ENCODE data around the gene CDCA4.

DNA sequence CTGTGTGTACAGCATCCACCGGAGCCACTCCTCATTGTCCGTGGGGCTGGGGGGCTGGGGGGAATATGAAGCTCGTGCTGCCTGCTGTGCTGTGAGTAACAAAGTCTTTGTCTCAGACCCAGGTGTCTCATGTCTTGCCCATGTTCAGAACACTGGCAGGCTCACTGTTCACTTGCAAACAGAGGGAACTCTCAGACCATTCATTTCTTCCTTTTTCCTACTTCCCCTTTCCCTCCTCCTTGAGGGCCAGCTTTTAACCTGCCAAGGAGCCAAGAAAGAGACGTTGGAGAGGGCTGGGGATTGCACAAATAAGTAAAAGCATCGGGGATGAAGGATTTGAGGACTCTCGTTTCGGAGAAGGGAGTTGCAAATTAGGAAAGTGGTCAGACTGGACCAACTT lies 22.8 kb upstream of the CDCA4 start:
- TF ChIP-seq RAD21 (conservative IDR thresholded peaks at IDR 0.05) (no peak), TAF1 (IDR thresholded peaks at IDR 0.05; ENCODE audit: low read depth) (no peak), POLR2AphosphoS5 (IDR thresholded peaks at IDR 0.05) (no peak), EZH2 (IDR thresholded peaks at IDR 0.05; ENCODE audit: borderline replicate concordance, insufficient read depth, low read length, poor library complexity, severe bottlenecking) (no peak), EP300 (conservative IDR thresholded peaks at IDR 0.05; ENCODE audit: poor library complexity, severe bottlenecking) (no peak)
- TF ChIP-seq, protein P1, sequence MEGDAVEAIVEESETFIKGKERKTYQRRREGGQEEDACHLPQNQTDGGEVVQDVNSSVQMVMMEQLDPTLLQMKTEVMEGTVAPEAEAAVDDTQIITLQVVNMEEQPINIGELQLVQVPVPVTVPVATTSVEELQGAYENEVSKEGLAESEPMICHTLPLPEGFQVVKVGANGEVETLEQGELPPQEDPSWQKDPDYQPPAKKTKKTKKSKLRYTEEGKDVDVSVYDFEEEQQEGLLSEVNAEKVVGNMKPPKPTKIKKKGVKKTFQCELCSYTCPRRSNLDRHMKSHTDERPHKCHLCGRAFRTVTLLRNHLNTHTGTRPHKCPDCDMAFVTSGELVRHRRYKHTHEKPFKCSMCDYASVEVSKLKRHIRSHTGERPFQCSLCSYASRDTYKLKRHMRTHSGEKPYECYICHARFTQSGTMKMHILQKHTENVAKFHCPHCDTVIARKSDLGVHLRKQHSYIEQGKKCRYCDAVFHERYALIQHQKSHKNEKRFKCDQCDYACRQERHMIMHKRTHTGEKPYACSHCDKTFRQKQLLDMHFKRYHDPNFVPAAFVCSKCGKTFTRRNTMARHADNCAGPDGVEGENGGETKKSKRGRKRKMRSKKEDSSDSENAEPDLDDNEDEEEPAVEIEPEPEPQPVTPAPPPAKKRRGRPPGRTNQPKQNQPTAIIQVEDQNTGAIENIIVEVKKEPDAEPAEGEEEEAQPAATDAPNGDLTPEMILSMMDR (IDR thresholded peaks at IDR 0.05; ENCODE audit: poor library complexity, severe bottlenecking): no peak
- TF ChIP-seq, protein P2, sequence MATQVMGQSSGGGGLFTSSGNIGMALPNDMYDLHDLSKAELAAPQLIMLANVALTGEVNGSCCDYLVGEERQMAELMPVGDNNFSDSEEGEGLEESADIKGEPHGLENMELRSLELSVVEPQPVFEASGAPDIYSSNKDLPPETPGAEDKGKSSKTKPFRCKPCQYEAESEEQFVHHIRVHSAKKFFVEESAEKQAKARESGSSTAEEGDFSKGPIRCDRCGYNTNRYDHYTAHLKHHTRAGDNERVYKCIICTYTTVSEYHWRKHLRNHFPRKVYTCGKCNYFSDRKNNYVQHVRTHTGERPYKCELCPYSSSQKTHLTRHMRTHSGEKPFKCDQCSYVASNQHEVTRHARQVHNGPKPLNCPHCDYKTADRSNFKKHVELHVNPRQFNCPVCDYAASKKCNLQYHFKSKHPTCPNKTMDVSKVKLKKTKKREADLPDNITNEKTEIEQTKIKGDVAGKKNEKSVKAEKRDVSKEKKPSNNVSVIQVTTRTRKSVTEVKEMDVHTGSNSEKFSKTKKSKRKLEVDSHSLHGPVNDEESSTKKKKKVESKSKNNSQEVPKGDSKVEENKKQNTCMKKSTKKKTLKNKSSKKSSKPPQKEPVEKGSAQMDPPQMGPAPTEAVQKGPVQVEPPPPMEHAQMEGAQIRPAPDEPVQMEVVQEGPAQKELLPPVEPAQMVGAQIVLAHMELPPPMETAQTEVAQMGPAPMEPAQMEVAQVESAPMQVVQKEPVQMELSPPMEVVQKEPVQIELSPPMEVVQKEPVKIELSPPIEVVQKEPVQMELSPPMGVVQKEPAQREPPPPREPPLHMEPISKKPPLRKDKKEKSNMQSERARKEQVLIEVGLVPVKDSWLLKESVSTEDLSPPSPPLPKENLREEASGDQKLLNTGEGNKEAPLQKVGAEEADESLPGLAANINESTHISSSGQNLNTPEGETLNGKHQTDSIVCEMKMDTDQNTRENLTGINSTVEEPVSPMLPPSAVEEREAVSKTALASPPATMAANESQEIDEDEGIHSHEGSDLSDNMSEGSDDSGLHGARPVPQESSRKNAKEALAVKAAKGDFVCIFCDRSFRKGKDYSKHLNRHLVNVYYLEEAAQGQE (IDR thresholded peaks at IDR 0.05; ENCODE audit: borderline replicate concordance): no peak

All from neural cell (in vitro differentiated cells).